Stimulated activated CD8-positive, alpha-beta memory T cell treated with anti-CD3 and anti-CD28 coated beads, Interleukin-15, amount 100 ng/mL, for 24 hours (primary cell): ENCODE measurements around the gene GOT1.

Experiments
- DNase-seq: peaks from one replicate; pipeline ENCODE4 v3.0.0-alpha.2; 2020; ENCODE audit warnings: low read depth

Gene GOT1

DNA sequence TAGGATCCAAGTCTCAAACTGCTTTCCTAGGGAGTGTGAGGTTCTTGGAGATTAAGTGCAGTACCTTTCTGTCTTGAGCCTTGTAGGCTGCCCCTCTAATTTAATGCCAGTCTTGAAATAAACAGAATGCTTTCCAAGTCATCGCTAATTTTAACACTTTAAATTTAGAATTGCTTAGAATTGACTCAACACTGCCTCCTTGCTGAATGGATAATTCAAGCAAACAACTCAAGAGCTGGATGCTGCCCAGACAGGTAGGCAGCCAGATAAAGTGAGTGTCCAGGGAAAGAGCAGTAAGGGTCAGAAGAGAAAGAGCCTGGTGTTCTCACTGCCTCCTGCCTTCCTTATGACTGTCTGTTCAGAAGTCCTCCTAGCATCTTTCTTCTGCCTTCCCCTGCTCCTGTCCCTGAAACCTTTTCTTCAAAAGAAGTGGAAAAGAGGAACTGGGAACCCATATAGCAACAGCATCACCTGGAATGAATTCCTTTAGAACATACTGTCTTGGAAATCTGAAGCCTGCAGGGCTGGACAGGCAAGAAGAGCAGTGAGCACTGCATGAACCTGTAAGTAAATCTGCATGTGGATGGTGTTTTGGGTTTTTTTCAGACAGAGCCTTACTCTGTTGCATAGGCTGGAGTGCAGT is 3.1 kb upstream of the GOT1 start:
- DNase-seq, result no peak

DNA sequence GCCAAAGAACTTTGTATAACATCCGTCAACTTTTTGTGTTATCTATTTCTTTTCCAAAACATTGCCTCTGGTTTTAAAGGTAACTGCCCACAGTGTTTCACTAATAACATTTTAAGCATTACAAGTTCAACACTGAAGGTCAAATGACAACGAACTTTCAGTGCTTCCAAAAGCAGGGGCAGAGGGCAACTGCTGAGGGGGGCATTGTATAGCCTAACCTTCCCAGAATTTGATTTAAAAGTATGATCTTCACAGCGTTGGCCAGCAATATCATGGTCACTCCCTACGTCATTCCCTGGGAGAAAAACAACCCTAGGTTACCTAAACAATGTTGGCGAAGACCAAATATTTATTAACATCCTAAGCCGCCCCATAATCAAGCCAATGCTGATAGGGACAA is 2.5 kb upstream of the GOT1 start:
- DNase-seq, result no peak

DNA sequence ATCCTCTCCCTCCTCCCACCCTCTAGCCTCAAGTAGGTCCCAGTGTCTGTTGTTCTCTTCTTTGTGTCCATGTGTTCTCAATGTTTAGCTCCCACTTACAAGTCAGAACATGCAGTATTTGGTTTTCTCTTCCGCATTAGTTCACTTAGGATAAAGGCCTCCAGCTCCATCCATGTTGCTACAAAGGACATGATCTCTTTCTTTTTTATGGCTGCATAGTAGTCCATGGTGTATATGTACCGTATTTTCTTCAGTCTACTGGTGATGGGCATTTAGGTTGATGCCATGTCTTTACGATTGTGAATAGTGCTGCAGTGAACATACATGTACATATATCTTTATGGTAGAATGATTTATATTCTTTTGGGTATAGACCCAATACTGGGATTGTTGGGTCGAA is 1.6 kb upstream of the GOT1 start:
- no peak for DNase-seq

DNA sequence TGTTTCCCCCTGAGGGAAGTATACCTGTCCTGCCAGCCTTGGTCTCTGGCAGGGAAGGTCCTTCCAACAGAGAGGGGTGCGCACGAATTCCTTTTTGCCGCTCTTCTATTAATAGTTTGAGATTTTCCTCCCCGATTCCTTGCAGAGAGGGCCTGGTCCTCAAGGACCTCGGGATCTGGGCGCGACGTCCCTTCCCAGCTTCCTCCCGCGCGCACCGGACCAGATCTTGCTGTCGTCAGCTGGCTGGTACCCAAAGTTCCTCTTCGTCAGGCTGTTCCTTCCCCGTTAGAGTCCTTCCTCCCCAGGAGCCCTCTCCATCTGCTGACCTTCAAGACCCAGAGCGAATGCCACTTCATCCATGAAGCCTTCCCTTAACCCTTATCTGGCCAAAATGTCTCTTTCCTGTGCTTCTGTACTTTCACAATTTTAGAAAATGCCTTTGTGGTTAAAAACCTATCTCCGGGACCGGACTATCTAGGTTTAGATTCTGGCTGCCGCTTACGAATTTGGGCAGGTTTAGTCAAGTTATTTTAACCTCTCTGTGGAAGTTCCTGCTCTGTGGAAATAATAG is 851 bp upstream of the GOT1 start:
- no peak for DNase-seq

DNA sequence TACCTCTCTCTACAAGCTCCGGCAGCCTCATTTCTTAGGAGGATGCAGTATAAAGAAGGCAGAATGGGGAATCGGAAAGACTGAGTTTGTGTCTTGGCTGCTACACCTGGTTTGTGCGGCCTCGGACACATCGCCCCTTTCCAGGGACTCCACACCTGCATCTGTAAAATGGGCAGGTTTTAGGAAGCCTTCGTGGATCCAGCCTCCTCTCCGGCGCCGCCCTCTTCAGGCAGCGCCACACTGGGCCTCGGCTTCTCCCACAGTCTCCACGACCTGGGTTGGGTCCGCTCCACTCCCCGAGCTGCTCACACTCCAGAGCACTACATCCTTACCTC is 341 bp downstream of the GOT1 start:
- peak; percentile 0 for DNase-seq

DNA sequence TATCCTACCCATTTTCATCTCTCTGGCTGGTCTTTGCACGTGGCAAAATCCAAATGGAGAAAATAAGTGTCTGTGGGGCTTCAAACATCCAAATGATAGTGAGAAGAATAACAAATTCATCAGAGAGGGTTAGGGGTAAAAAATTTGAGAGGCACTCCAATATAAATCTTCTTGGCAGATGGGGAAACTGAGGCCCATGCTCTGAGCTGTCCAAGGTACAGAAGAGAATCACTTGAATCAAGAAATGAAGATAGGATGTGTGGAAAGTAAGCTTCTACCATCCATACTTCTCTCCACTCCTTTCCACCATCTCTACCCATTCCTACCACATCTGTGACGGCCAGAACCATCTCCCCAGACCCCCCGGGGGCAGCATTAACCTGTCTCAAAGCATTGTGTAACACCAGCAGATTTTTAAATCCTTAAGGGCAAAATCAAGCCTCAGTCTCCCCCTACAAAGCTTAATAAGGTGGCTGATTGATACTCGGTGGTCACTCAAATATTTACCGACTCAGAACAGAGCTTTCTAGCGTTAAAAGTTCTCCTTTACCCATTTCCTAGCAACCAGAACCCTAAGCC is 818 bp downstream of the GOT1 start:
- no peak for DNase-seq

DNA sequence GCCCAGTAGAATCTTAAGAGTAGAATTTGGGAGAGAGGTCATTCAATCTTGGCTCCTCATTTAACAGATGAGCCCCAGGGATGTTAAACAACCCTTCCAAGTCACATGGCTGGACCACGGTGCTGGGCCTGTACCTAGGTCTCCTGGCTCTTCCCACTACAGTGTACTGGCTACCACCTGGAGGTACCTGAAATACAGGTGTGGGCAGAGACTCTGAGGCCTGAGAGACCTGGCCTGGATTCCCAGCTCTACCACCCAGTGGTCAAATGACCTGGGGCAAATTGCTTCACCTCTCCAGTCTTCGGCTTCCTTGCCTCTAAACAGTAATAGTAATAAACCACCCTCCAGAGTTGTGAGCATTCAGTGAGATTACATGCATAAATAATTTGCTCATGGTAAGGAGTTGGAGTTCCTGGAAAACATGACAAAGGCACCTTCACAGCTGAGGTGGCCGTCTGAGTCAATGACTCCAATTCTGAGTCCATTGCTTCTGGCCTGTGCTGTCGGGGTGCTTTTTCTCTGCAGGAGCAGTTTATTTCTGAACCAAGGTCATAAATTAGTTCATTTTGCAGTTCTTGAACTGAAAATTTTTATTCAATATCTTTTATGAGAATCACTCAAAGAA is 2.7 kb downstream of the GOT1 start:
- no peak for DNase-seq

DNA sequence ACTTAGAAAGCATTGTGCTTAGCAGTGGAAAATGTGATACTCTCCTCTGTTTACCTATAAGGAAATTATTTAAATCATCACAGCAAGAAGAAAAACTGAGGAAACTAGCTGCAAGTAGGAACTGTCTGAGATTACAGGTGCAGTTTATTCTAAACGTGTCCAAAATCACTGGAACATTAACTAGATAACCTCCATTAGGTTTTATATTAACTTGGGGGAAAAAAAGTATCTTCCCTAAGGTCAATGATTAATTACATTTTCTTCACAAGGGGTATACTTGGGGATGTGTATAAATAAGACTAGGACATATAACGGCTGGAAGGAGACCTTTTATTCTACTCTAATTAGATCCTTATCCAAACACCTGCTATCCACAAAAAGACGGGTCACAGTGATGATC is 3.7 kb downstream of the GOT1 start:
- no peak for DNase-seq

DNA sequence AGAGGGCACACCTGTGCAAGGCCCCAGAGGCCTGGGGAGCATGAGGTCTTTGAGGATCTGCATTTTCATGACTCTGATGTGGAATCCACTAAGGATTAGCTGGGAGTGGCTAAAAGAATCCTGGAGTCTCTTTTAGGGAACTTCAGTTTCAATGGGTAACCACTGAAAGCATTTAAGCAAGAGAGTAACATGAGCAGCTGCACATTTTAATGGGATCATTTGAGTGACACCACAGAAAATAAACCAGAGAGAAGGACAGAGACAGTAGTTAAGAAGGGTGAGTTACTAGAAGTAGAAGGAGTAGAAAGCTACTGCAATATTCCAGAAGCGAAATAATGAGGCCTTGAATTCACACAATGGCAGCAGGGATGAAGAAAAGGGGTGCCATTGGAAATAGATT is 5.2 kb downstream of the GOT1 start:
- no peak for DNase-seq

DNA sequence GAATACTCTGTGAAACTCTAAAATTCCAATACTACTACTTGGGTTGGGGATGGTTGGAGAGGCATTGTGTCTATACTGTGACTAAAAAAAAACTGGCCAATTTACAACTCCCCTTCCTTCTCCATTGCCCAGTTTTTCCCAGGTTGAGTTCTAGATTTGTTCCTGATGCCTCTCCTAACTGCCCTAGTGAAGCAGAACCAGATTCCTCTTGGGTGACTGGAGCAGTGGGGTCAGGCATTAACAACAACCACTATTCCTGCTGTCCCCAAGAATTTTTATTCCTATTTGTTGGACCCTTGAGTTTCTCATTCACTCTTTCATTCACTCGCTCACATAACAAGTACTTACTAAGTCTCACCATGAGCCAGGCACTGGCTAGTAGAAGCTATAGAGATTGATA is 5.8 kb downstream of the GOT1 start:
- no peak for DNase-seq

DNA sequence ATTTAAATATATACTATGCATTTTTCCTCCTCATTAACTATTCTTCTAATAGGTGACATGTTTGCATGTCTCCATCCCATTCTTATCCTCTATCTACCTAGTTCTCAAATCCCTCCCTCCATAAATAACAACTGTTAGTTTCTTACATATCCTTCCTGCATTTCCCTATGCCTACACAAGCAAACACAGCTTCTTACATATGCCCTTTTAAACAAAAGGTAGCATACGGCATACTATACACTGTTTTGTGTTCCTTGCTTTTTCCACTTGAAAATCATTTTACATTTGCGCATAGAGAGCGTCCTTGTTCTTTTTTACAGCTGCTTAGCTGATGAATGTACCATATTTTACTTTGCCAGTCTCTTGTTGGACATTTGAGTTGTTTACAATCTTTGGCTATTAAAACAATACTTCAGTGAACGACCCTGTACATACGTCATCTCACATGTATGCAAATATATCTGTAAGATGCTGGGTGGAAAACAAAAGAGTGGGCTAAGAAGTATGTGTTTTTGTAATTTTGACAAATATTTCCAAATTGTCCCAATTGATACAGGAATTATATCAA is 7.8 kb downstream of the GOT1 start:
- no peak for DNase-seq

DNA sequence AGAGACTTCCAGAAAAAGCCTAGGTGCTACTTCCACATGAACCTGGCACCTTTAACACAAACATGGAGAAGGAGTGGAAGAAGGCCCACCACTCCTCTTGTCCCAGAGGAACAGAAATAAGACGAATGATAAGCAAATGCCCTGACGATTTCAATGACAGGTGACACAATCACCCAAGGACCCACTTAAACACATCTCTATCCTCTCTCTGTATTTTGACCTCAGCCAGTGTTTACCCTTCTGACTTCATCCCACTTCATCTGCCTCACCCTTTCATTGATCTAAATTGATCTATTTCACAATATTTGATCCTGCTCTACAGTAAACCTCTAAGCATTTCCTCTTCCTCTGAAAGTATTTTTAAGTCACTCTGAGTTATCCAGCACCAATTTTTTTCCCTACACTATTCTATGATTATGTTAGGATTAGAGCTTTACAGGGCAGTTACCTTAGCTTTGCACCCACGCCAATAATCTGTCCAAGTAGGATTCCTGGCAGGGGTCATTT is 9.1 kb downstream of the GOT1 start:
- DNase-seq, result no peak

DNA sequence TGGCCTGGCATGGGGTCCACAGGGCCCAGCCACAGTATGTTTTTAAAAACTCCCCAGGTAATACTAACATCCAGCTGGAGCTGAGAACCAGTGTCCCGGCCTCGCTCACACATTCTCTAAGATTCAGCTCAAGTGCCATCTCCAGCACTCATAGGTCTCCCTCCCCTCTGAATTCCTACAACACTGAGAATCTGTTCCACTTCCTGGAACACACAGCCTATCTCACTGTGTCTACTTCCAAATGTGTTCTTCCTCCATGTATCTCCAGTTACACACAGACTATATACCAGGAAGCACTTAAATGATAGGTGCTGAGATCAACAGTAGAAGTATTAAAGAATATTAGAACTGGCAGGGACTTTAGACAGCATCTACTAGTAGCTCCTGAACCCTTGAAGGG is 10.7 kb downstream of the GOT1 start:
- DNase-seq, result no peak

DNA sequence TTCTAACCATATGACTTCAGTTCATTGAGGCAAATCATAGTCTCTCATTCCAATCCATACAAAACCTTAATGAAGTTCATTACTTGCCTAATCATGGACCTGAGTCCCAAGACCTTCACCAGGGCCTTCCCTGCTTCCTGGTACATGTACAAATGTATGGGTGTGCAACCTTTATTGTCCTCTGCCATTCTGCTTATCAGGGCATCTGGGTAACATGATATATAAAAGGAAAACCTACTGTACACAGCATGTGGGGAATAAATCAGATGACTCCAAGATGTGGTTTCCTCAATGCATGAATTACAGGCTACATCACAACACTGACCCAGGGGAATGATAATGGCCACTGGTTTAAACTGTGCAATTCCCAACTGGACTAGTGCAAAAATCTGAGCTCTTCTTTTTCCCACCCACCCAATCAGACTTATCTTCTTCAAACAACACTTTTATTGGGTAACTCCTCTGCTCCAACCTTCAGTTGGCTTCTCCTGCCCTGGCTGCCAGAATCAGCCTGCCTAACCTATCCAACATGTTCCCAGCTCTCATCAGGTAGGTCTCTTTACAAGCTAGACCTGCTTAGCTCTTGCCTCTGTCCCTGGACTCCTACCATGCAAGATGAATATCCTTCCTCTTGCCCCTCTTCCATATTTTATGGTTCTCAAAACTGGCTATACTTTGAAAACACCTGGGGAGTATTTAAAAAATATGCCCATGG is 11.4 kb downstream of the GOT1 start:
- DNase-seq, result no peak

DNA sequence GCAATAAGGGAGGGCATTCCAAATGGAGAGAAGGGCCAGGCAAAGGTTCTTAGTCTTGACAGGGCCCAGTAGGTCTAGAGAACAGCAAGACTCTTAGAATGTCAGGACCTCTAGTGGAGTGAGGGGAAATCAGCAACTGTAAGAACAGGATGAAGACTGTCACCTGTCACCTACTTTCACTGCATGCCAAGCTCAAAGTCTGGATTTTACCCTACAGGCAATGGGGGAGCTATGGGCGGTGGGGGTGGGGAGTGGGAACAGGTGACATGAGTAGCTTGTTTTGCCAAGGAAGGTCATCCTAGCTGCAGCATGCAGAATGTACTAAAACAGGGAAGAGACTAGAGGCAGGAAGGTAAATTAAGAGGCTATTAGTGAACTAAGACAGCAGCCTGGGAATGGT is 18.3 kb downstream of the GOT1 start:
- no peak for DNase-seq

DNA sequence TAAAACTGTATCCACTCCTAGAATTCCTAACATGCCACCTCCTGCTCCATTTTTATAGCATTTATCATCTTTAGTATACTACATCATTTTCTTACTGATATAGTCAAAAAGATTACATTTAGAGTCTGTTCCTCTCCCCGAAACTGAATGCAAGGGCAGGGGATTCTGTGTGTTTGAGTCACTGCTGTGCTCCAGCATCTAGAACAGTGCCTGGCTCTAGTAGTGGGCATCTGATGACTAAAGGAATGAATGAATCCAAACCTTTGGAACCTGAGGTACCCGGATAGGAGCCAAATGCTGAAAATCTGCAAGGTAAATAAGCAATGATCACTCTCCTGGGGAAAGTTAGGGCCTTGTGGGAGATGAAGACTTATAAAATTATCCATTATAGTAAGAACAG is 18.9 kb downstream of the GOT1 start:
- no peak for DNase-seq

DNA sequence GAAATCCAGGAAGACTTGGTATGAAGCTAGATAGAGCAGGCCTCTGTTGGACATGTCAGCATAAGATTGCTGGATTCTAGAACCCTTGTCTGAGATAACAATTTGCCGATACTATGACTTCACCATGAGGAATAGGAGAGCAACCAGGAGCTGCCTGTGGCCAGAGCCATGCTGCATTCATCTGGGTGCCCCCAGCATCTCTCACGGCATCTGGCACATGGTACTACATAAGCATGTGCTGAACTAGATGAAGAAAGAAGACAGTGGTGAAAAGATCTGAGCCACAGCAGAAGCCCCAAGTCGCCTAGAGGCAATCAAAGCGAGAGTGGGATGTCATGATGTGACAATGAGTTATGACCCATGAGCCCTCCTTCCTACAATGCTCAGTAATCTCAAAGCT is 19.5 kb downstream of the GOT1 start:
- no peak for DNase-seq

DNA sequence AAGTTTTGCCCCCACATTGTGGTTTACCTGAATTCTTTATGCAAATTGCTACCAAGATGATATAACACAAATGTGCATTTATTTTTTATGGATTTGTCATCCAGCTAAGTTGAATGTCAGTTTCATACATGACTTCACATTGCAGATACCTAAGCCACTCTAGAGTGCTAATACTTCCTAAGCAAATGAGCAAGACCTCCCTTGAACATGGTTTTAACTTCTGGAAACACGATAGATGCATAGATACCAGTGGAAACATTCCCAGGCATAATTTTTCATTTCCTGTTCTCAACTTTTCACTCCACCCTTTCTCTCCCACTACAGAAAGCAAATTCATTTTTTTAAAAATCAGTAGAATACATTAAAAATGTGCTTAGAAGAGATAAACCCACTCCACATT is 20.3 kb downstream of the GOT1 start:
- DNase-seq, result no peak

DNA sequence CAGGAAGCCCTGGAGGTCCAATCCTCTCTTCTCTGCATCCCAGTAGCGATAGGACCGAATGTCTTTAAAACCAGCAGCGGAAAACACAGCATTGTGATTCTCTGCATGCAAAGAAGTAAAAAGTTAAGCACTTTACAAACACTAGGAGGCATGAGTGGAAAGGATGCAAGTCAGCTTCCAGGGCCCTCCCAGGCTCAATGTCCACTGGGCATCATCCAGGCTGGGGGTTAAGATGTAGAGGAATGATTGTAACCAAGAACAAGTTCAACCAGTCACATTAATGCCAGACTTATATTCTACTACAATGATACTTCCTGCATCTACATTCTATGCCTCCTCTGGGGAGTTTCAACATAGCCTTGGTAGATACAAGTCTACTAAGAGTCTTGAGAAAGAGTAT is 24.3 kb downstream of the GOT1 start:
- no peak for DNase-seq

DNA sequence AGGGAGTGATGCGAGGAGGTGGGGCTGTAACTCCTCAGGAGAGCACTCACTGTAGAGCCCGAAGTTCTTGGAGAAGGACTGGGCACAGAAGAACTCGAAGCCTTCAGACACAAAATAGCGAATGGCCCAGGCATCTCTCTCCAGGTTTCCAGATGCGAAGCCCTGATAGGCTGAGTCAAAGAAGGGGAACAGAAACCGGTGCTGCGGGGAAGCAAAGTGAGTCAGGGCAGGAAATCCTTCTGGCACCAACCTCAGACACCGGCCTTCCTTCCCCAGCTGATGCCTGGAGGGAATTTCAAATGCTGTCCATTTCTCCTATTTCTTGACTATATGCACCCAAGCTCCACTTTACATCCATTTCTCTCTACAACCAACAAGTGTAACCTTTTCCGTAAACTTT is 26.8 kb downstream of the GOT1 start:
- no peak for DNase-seq

DNA sequence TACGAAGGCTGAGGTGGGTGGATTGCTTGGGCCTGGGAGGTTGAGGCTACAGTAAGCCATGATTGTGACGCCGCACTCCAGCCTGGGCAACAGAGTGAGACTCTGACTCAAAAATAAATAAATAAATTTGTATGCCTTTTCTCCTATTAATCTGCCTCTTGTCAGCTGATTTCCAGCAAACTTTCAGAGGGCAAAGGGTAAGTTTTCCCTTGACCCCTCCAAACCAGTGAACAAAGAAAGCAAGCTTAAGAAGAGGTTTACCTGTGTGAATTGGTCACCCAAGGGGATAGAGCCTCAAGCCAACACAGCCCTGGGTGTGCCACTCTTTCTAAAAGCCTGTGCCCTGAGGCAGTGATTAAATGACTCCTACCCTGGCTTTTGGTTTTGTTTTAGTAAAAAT is 30.8 kb downstream of the GOT1 start:
- no peak for DNase-seq

DNA sequence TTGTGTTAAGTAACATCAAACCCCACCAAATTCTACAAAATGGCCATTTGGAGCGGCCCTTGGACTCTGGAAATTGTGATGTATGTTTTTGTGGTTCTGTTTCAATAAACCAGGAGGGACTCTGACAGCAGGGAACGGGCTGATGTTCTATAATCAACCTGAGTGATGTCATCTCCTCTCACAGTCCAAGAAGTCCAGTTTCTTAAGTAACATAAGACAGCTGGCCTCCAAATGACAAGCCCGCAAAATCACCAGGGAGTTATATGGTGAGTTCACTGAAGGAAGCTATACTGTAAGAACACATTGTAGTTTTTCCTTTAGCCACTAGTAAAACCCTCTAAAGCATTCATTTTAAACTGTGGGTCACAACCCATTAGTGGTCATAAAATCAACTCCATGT is 34.0 kb downstream of the GOT1 start:
- no peak for DNase-seq
